Measurements from ENCODE around the gene SAMD4B.

The SAMD4B gene

DNA sequence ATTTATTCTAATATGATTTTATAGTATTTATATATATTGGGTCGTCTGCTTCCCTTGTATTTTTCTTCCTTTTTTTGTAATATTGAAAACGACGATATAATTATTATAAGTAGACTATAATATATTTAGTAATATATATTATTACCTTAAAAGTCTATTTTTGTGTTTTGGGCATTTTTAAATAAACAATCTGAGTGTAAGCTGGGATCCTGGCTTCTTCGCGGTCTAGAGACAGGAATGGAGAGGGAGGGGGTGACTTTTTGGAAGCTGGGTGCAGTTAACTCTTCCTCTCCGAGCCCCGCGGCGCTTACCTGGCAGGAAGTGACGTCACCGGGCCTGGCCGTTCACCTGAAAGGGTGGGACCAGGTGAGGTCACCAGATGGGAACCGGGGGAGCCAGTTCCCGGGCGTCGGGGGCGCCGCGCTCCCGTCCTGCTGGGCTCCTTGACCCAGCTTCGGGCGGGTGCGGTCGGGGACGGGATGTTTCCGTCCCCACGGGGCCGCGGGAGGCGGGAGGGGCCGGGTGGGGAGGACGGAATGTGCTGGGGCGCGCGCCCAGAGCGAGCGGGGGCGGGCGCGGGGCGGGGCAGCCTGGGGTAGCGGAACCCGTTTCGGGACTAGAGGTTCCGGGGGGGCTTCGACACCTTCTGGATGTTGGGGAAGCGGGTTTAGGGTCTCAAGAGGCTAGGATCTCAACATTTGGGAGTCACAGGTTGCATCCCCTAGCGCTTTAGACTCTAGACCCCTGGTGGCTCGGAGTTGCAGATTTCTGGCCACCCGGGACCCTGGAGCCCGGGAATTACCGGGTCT is 67.2 kb downstream of the SAMD4B start:
- no peak for DNase-seq (ENCODE audit: low read depth in 2 of 2)

DNA sequence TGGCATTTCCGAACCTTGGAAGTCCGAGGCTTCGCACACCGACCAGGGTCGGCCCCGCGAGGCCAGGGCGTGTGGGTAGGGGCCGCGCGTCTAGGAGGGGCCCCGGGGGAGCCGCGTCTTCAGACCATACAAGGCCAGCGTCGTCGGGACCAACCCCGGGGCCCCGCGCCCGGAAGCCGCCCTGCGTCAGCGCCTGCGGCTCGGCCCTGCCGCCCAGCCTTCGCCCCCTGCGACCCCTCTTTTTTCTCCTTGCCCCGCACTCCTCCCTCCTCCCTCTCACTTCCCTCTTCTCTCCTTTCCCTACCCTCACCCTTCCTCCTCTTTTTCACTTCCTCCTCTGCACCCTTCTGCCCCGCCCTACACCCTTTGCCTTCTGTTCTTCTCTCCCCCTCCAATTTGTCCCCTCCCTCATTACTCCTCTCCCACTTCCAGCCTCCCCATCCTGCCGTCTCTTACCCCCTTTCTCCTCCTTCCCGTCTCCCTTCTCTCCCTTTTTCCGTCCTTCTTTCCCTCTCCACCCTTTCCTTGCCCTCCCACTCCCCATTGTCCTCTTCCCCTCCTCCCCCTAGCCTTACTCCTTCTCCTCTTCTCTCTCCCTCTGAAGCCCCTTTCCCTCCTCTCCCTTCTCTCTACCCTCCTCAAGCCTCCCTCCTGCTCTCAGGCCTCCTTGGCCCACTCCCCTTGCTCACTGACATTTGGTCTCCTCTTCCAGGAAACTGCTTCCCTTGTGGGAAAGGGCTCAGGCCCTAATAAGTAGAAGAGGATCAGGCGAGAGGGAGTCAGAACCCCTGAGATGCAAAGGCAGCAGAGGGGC is 68.0 kb downstream of the SAMD4B start:
- DNase-seq (ENCODE audit: low read depth in 2 of 2), result no peak

DNA sequence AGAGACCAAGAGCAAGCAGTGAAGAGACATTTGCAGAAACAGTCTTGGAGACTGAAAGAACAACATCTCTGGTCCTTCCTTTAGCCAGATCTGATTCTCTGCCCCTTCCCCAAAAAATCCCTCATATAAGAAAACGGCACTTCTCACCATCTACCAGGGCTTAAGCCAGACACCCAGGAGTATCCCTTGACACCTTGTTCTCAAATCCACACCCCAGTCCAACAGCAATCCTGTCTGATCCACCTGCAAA is 68.5 kb downstream of the SAMD4B start:
- DNase-seq (ENCODE audit: low read depth in 2 of 2), result no peak

DNA sequence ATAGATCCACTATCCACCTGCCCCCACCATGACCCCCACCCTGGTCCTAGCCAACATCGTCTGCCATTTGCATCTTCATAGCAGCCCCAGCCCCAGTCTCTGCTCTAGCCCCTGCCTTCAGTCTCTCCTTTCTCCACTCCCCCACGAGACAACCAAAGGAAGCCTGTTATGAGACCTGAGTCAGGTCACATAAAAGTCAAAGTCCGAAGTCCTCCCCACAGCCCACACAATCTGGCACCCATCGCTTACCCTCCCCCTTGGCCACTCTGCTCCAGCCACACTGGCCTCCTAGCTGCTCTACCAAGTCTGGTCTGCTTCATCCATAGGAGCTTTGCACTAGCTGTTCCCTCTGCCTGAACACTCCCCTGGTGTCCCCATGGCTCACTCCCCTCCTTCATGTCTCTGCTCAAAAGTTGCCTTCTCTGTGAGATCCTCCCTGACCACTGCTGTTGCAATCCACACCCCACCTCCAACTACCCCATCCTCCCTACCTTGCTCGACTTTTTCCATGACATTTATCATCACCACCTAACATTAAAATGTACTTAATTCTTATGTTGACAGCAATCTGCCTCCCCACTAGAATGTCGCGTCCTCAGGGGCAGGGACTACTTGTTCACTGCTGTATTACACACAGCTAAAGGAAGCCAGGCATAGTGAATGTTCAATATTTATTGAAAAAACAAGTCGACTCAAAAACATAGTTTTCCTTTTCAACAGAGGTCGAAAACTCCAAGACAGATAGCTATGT is 69.0 kb downstream of the SAMD4B start:
- DNase-seq (ENCODE audit: low read depth in 2 of 2), result no peak

GRCh38 chr19:39411832-39412099 is 69.5 kb downstream of the SAMD4B start:
- DNase-seq (ENCODE audit: low read depth in 2 of 2), result peak; percentile 78 to 81

DNA sequence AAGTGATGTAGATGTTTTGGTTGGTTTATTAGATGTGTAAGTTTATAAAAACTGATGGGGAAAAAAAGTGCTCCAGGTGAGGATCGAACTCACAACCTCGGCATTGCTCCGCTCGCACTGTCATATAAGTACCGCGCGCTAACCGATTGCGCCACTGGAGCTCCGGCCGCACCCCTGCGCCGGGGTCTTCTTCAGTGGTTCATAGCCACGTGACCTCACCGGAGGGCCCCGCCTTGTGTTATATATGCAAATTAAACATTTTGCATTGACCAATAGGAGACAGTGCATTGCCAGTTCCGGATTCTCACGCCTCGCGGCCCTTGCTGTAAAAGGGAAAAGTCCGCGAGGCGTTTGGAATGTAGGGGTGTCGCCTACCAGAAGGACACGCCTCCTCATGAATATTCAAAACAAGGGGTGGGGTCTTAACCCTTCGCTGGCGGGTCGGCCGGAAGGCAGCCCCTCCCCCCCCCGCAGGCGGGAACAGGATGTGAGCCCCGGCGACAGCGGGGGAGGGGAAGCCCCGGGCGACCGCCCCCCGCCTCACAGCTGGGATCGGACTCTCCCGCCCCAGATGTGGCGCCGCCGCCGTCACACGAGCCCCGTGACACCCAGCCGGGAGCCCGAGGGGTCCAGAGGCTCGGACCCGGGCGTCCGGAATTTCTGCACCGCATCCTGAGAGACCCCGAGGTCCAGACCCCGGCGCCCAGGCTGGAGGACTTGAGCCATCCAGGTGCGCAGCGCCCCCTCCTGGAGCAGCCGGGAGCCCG is 70.1 kb downstream of the SAMD4B start, which contains the start of gene PLEKHG2:
Gene PLEKHG2 (plus strand): TSS at position 570 of the 767 bp plus-strand sequence. CDS start 1,418 bp downstream, outside the sequence.
- DNase-seq (ENCODE audit: low read depth in 2 of 2), result peak; percentile 100

DNA sequence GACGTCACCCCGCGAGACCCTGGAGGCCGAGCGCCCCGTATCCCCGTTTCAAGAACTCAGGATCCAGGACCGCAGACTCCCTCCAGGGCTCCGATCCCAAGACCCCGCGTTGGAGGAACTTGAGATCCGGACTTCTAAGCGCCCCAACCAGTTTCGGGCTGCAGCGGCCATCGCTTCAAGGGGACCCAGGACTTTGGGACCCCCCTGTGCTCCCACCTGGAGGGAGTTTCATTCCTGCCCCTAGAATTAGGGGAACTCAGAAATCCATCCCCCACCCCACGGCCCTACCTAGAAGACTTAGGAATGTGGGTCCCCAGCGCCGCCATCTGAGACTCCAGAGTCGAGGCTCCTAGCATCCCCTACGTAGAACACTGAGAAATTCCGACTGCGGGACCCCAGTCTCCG is 70.6 kb downstream of the SAMD4B start:
- no peak for DNase-seq (ENCODE audit: low read depth in 2 of 2)

DNA sequence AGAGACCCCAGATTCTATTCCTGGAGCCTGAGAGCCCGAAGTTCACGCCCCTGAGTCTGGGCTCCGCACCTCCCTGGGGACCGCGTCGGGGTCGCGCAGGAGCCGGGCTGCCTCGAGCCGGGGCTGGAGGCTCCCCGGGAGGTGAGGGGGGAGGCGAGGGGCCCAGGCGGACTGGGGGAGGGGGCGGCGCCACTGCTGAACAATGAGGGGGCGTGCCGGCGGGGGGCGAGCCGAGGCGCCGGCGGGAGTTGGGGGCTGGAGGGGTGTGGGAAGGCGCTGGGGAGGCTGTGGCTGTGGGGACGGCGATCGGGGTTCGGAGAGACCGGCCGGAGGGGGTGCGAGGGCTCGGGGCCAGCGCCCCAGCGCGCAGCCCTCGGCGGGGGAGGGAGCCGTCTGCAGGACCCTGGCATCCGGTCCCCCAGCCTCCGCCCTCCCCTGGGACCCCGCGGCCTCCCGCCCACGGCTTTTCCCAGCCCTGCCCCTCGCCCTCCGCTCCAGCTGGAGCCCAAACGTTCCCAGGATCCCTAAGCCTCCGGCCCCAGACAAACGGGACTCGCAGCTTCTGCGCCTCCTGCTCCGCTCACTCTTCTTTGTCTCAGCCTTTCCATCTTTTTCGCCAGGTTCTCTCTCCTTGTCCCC is 71.2 kb downstream of the SAMD4B start:
- DNase-seq (ENCODE audit: low read depth in 2 of 2), result no peak

- DNase-seq (ENCODE audit: low read depth in 2 of 2), result no peak
These were observed 71.8 kb downstream of the SAMD4B start for GRCh38 chr19:39413911-39414608.

DNA sequence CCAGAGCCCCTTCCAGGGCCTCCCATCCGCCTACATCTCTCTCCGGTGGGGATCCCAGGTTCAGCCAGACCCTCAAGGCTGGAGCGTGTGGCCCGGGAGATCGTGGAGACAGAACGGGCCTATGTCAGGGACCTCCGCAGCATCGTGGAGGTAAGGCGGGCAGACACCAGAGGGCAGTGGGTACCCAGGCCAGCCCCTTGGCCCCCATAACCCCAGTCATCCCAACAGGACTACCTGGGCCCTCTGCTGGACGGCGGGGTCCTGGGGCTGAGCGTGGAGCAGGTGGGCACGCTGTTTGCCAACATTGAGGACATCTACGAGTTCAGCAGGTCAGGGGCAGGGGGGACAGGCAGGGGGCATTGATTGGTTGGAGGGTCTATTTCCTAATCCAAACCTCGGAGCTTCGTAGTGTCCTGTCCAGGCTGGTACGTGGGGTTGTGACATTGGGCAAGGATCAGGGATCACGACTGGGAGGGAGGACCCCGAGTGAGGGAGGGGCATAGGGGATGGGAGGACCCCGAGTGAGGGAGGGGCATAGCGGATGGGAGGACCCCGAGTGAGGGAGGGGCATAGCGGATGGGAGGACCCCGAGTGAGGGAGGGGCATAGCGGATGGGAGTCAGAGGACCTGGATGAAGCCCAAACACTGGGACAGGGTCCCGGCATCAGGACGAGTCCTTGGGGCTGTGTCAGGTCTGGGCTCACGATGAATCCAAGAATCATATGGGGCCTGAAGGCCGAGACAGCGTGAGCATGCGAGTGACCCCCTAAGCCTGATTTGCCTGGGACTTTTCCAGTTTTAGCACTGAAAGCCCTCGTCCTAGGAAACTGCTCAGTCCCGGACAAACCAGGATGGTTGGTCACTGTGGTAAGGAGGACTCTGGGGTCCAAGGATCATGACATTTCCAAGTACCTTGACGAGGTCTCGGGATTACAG is 73.2 kb downstream of the SAMD4B start:
- DNase-seq (ENCODE audit: low read depth in 2 of 2), result no peak

DNA sequence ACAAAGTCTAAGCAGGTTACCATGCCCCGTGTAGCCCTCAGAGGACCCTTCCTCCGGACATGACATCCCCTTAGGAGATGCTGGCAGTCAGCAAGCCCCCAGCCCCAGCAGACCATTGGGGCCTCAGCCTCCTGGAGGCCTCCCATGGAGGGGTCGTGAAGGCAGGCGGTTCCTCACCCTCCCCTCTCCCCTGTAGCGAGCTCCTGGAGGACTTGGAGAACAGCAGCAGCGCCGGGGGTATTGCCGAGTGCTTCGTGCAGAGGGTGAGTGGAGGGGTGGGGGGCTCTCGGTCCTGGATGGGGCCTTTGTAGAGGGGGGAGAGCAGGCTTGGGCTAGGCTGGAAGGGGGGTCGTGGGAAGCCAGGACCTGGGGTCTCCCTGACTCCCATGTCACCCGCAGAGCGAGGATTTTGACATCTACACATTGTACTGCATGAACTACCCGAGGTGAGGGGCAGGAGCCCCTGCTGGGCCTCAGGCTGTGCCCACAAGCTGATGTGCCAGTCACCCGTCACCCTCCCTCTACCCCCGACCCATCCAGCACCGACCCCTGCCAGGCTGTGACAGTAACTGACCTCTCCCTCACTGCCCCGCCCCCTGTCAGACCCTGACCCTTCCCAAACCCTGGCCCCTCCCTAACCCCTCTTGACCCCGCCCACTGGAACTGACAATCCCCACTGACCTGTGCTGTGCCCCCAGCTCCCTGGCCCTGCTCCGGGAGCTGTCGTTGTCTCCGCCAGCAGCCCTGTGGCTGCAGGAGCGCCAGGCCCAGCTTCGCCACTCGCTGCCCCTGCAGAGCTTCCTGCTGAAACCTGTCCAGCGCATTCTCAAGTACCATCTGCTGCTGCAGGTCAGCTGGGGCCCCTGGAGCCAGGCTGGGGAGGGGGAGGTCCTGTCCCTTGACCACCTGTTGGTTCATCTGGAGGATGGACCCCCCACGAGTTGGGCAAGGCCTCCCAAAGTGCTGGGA is 74.2 kb downstream of the SAMD4B start:
- DNase-seq (ENCODE audit: low read depth in 2 of 2), result no peak

DNA sequence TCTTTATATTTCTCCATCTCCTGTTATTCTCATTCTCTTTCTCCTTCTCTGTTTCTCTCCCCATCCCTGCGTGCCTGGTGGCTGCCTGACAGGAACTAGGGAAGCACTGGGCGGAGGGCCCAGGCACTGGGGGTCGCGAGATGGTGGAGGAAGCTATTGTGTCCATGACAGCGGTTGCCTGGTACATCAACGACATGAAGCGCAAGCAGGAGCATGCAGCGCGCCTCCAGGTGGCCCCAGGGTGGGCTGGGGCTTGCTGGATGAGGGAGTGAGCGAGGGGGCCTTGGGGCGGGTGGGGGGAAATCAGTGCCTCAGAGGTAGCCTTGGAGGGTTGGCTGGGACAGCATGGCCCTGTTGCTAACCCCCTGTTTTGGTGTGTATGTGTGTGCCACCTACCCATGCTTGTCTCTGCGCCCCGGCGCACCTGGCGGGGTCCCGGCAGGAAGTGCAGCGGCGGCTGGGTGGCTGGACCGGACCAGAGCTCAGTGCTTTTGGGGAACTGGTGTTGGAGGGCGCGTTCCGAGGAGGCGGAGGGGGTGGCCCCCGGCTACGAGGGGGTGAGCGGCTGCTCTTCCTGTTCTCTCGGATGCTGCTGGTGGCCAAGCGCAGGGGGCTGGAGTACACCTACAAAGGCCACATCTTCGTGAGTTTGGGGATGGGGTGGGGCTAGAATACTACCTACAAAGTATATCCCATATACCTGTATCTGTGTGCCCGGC is 75.4 kb downstream of the SAMD4B start:
- DNase-seq (ENCODE audit: low read depth in 2 of 2), result no peak

GRCh38 chr19:39419003-39419402 is 76.8 kb downstream of the SAMD4B start:
- no peak for DNase-seq (ENCODE audit: low read depth in 2 of 2)

DNA sequence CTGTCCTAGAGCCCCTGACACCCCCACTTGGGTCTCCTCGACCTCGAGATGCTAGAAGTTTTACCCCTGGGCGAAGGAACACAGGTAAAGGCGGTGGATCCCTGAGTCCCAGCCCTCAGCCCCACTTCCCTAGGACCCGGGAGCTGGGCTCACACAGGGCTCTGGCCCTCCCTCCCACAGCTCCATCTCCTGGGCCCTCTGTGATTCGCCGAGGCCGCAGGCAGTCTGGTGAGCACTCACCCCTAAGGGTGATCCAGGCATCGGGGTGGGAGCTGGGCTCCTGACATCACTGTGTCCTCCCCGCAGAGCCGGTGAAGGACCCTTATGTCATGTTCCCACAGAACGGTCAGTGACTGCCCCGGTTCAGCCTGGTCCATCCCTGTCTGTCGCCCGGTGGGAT is 78.5 kb downstream of the SAMD4B start:
- DNase-seq (ENCODE audit: low read depth in 2 of 2), result no peak

DNA sequence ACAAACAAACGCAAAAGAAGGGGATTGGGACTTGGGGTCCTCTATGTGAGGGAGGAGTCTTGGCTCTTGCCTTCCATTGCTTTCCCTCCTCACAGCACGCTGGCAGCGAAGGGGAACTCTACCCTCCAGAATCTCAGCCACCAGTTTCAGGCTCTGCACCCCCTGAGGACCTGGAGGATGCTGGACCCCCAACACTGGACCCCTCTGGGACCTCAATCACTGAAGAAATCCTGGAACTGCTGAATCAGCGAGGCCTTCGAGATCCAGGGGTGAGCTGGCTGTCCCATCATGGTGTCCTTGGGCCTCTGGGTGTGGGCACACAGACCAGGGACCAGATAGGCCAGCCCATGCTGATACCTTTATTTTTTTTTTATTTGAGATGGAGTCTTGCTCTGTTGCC is 79.8 kb downstream of the SAMD4B start:
- no peak for DNase-seq (ENCODE audit: low read depth in 2 of 2)

DNA sequence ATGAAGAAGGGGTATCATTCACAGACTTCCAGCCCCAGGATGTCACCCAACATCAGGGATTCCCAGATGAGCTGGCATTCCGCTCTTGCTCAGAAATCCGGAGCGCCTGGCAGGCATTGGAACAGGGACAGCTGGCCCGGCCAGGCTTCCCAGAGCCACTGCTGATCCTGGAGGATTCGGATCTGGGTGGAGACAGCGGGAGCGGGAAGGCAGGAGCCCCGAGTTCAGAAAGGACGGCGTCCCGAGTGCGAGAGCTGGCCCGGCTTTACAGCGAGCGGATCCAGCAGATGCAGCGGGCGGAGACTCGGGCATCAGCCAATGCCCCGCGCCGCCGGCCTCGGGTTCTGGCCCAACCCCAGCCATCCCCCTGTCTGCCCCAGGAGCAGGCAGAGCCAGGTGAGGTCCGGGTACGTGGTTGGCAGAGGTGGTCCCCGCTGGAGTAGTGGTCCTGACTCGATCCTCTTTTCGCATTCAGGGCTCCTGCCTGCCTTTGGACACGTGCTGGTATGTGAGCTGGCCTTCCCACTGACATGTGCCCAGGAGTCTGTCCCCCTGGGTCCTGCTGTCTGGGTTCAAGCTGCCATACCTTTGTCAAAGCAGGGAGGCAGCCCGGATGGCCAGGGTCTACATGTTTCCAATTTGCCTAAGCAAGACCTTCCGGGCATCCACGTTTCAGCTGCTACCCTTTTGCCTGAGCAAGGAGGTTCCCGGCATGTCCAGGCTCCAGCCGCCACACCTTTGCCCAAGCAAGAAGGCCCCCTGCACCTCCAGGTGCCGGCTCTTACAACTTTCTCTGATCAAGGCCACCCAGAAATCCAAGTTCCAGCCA is 81.3 kb downstream of the SAMD4B start:
- no peak for DNase-seq (ENCODE audit: low read depth in 2 of 2)

DNA sequence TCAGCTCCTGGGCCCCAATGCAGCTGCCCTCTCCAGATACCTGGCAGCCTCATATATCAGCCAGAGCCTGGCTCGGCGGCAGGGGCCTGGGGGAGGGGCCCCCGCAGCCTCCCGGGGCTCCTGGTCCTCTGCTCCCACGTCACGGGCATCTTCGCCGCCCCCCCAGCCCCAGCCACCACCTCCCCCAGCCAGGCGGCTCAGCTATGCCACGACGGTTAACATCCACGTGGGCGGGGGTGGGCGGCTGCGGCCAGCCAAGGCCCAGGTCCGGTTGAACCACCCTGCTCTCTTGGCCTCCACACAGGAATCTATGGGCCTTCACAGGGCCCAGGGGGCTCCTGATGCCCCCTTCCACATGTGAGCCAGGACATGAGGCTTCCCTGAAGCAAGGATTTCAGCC is 82.7 kb downstream of the SAMD4B start:
- no peak for DNase-seq (ENCODE audit: low read depth in 2 of 2)
